Measurements from ENCODE around the gene POTEE.
"Not testable (repeated sequence)": the region's sequence is repeated elsewhere in the genome, so short reads cannot be mapped to it uniquely, and the experiment has no call there.

The POTEE gene

GRCh38 chr2:131209030-131209772 lies at the start of gene POTEE:
Gene POTEE, plus strand, starts transcription at chr2:131209536. Its CDS starts 8,867 bp downstream, at chr2:131218403.
- not testable (repeated sequence) for DNase-seq (ENCODE audit: low read depth, low spot score)

DNA sequence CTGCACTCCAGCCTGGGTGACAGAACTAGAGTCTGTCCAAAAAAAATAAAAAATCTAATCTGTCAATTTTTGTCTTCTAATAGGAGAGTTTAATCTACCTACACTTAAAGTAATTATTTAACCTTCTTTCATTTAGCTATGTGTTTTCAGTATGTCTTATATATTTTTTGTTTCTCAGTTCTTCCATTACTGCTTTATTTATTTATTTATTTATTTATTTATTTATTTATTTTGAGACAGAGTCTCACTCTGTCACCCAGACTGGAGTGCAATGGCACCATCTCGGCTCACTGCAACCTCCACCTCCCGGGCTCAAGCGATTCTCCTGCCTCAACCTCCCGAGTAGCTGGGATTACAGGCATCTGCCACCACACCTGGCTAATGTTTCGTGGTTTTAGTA lies 43.8 kb upstream of the POTEE start:
- DNase-seq (ENCODE audit: low read depth, low spot score), result not testable (repeated sequence)

DNA sequence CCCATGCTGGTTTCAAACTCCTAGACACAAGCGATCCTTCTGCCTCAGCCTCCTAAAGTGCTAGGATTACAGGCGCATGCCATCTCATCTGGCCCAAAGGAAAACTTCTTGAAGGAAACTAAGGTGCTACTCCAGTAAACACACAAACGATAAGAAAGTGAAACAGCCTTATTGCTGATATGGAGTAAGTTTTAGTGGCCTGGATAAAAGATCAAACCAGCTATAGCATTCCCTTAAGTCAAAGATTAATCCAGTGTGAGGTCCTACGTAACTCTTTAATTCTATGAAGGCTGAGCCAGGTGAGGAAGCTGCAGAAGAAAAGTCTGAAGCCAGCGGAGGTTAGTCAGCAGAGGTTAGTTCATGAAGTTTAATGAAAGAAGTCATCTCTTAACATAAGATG lies 40.8 kb upstream of the POTEE start:
- DNase-seq (ENCODE audit: low read depth, low spot score), result no peak

DNA sequence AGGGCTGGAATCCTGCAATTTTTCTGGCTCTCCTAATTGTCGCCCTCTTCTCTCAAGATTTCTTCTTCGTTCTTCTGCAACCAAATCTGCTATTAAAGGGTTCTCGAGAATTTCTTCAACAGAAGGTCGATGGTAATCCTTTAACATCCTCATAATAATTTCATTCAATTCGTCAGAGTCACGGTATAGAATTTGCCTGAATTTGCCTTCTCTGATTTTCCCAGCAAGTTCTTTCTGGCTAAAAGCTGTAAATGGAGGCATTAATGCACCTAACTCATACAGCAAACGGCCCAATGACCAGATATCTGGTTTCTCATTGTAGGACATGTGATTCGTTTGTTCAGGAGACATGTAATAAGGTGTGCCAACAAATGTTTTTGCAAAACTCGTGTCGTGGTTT lies 31.3 kb upstream of the POTEE start:
- not testable (repeated sequence) for DNase-seq (ENCODE audit: low read depth, low spot score)

DNA sequence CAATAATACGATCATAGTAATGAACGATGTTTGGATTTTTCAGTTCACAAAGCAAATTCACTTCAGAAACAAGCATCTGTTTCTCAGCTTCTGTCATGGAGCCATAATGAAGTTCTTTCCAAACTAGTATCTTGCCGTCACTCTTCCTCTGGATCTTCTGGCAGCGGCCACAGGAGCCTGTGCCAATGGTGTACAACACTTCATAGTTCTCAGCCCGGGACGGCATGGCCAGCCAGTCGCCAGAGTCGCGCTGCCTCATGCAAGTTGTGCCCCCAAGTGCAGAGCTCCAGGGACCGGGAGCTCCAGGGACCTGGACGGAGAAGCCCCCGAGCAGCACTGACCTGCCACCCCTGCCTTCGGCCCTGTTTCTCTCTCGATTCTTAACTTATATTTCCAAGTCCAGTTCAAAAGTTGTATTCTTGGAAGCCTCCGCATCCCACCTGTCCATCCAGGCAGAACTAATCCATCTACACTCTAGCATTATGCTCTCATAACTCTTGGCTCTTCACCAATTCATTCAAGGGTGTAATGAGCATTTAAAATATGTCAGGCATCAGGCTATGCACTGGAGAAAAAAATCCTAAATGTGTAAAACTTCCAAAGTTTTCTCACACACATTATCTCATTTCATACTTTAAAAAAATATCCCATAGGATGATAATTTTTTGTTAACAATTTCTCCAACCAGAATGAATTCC lies 30.5 kb upstream of the POTEE start:
- not testable (repeated sequence) for DNase-seq (ENCODE audit: low read depth, low spot score)

DNA sequence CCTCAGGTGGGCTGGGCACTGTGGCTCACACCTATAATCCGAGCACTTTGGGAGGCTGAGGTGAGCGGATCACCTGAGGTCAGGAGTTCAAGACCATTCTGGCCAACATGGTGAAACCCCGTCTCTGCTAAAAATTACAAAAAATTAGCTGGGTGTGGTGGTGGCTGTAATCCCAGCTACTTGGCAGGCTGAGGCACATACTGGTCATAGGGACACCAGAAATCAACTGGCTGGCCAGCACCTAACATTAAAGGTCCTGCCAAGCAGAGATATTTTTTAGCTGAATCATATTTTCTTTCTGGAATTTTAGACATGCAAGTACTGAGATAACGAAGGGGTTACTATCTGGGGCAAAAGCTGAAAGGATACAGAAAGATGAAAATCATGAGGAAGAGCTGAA lies 27.9 kb upstream of the POTEE start:
- DNase-seq (ENCODE audit: low read depth, low spot score), result not testable (repeated sequence)

DNA sequence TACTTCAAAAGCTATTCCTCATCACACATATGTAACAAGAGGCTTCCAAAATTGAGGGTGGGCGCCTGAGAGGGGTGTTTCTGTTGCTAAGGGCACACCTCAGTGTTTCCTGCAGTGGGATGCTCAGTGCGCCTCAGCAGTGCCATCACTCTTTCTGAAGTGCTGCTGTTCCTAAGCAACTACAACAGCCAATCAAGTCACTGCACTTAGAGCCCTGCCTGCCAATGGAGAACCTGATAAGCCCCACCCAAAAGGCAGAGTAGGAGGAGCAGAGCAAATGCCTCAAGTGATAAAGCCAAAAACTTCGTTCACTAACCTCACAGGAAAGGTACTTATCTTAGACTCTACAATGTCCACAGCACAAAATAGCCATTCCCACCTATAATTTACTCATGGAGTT lies 15.9 kb upstream of the POTEE start:
- DNase-seq (ENCODE audit: low read depth, low spot score), result not testable (repeated sequence)

DNA sequence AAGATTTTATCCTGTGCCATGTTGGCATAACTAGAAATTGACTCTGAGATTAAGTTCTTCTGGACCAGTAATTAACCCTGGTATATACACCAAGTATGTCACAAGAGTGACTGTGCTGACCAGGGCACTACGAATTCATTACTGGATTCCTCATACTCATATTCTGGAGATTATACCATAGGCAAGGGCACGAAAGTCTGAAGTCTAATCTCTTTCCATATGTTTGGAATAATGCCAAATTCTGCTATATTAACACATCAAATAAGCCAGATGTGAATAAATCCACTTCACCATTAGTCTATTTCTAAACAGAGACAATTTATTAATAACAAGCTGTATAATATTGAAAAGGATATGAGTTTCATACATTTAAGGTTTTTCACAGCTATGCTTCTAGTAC lies 13.2 kb upstream of the POTEE start:
- not testable (repeated sequence) for DNase-seq (ENCODE audit: low read depth, low spot score)

DNA sequence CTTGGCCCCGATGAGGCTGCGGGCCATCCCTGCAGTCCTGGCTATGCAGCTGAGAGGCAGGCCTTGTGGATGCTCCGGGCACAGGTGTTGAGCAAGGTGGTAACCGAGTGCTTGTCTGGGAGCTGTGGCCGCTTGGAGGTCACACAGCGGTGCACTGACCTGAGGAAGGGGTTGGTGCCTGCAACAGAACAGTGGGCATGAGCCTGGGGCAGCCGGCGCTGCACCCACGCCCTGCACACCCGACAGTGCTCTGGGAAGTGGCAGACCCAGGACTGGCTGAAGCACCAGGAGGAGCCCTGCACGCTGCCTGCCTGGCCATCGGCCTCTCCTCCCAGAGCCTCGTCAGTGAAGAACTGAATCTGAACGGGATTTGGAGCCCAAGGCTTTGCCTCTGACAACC lies 8.2 kb upstream of the POTEE start:
- DNase-seq (ENCODE audit: low read depth, low spot score), result no peak

DNA sequence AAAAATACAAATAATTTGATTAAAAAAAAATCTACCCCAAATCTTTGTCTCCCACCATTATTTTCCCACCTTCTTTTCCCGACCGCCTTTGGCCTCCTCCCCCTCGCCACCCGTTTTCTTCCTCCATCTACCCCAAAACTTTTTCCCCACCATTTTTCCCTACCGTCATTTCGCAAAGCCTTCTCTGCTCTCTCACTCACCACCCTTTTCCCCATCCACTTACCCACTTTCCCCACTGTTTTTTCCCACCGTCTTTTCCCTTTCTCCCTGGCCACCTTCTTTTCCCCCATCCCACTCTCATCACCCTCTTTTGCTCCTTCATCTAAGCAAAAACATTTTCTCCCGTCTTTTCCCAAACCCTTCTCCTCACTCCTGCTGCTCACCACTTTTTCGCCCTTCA lies 1.5 kb upstream of the POTEE start:
- not testable (repeated sequence) for DNase-seq (ENCODE audit: low read depth, low spot score)

DNA sequence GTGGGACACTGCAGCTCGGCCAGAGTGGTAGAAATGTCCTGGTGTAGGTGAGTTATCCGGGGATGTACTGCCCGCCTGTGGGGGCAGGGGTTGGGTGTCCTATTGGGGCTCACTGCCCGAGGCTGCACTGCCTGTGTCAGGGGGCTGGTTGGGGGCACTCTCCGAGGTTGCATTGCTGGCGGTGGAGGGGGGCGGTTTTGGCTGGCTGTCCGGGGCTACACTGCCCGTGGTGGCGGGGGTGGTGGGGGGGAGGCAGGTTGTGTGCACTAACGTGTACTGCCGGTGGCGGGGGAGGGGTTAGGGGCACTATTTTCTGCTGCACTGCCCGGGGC lies 403 bp downstream of the POTEE start:
- DNase-seq (ENCODE audit: low read depth, low spot score), result not testable (repeated sequence)

- DNase-seq (ENCODE audit: low read depth, low spot score), result not testable (repeated sequence)
These were observed 1.3 kb downstream of the POTEE start for GRCh38 chr2:131210434-131211211.

GRCh38 chr2:131217238-131217986 lies 8.1 kb downstream of the POTEE start:
- not testable (repeated sequence) for DNase-seq (ENCODE audit: low read depth, low spot score)

GRCh38 chr2:131235543-131236449 lies 26.5 kb downstream of the POTEE start:
- not testable (repeated sequence) for DNase-seq (ENCODE audit: low read depth, low spot score)

Data from activated CD4-positive, CD25-positive, alpha-beta regulatory T cell treated with anti-CD3 and anti-CD28 coated beads, Interleukin-2, amount 50 U/mL, for 16 hours (primary cell).